Stimulated activated naive CD4-positive, alpha-beta T cell treated with Interleukin-2 at 50 U/mL for 16 hours (primary cell): ENCODE measurements around the gene KCND1.
"Not testable (repeated sequence)": the region's sequence is repeated elsewhere in the genome, so short reads cannot be mapped to it uniquely, and the experiment has no call there.

Source experiments
- DNase-seq: peaks from one replicate; lab custom pipeline; 2025; lab: John Stamatoyannopoulos, UW

KCND1 gene

DNA sequence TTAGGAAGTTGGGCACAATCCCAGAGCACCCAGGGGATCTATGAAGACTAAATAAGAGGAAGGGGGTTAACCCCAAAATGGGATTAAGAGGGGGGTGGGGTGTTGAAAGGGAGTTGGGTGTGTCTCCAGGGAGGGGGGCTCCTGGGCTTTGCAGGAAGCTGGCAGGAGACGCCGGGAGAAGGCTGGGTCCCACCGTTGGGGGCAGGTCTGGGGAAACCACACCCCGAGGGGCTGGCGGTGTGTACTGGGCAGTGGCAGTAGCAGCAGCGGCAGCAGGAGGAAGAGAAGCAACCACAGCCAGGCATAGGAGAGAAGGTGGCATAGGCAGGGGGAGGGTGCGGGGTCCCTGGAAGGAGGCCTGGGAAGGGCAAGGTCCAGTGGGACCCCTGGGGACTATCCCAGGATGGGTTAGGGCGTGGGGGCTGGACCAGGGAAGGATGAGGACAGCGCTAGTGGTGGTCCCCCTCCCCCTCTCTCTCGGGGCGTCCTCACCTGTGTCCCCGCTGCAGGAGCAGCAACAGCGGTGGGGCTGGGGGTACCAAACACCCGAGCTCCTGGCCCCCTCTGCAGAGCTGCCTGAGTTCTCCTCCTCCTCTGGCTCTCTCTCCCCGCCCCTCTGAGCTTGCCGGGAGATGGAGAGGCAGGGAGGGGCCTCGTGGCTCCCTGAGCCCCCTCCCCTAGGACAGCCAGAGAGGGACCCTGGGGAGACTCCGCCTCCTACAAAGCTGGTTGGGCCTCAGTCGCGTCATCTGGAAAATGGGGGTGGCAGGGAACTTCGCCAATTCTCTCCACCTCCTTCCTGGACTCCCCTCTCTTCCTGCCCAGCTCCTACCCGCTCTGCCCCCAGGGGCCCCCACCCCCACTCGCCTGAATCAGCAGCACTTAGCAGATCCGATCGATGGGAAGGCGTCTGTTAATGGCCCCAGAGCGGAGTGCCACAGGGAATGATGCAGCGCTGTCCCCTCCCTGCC lies at the start of gene KCND1:
TSS of gene KCND1 (minus strand) at position 596 of the 971 bp plus-strand sequence. CDS start 1,573 bp downstream, outside the sequence.
- DNase-seq: no peak

DNA sequence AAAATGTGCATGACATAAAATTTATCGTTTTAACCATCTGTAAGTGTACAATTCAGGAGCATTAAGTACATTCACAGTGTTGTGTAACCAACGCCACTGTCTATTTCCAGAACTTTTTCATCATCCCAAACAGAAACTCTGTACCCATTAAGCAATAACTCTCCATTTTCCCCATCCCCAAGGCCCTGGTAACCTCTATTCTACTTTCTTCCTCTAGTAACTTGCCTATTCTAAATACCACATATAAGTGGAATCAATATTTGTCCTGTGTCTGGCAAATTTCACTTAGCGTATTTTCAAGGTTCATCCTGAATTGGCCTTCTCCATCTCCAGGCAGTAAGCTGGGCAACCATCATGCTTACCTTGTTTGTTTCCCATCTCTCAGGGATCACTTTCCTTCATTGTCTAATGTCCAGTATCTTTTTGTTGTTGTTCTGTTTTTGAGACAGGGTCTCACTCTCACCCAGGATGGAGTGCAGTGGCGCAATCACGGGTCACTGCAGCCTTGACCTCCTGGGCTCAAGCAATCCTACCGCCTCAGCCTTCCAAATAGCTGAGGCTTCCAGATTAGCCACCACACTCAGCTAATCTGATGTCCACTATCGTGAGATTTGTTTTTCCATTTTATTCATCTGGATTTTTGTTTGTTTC lies 48.1 kb upstream of the KCND1 start:
- DNase-seq: no peak

DNA sequence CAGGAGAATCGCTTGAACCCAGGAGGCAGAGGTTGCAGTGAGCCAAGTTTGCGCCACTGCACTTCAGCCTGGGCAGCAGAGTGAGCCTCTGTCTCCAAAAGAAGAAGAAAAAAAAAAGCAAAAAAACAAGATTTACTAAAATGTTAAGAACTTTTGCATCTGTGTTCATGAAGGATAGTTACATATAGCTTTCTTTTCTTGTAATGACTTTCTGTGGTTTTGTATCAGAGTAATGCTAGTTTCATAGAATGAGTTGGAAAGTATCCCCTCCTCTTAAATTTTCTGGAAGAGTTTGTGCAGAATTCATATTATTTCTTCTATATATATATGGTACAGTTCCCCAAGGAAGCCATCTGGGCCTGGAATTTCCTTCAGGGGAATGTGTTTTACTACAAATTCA lies 47.4 kb upstream of the KCND1 start:
- DNase-seq: no peak

DNA sequence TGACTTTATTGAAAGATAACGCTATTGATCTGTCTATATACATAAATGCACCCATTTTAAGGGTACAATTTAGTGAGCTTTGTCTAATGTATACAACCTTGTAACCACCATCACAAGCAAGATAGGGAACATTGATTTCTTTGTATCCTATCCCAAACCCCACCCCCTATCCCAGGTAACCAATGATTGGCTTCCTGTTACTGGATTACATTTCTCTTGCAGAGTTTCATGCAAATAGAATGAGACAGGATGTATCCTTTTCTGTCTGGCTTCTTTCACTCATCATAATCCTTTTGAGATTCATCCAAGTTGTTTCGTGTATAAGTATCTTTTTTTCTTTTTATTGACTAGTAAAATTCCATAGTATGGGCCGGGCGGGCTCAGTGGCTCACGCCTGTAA lies 32.1 kb upstream of the KCND1 start:
- no peak for DNase-seq

DNA sequence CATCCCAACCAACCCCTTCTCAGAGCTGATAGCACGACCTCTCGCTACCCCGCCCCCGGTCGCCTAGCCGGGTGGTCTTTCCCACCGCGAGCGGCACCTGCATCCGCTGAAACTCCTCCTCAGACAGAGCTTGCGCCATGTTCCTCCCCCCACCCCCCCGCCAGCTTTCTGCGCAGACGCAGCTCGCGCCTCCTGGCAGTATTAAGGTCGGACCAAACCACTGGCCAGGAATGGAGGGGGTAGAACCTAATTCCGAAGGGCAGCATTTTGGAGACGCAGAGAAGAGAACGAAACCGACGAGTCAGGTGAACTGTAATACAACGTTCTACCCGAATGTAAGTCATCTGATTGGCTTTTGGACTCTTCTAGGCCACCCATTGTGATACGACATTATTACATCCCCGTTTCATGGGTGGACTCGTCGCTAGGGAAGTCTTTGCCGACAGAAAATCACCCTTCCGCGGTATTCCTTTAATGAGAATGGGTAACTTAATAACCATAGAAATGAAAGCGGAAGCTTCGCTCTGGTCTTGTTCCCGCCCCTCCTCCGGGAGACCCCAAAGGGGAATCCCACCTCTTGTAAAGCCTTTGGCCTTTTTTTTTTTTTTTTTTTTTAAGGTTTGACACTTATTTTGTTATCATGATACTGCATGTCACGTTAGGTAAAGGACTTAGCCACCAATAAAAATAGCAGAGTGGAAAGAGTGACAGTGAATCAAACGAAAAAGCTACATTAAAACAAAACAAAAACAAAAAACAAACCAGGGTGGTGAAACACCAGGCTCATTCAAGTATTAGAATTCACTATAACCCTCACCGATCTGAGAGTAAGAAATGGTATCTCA lies 30.7 kb upstream of the KCND1 start, which contains the start of gene GRIPAP1:
TSS of gene GRIPAP1 (minus strand) at position 174 of the 845 bp plus-strand sequence. CDS start at position 139, 35 bp downstream.
- peak; percentile 78 for DNase-seq

DNA sequence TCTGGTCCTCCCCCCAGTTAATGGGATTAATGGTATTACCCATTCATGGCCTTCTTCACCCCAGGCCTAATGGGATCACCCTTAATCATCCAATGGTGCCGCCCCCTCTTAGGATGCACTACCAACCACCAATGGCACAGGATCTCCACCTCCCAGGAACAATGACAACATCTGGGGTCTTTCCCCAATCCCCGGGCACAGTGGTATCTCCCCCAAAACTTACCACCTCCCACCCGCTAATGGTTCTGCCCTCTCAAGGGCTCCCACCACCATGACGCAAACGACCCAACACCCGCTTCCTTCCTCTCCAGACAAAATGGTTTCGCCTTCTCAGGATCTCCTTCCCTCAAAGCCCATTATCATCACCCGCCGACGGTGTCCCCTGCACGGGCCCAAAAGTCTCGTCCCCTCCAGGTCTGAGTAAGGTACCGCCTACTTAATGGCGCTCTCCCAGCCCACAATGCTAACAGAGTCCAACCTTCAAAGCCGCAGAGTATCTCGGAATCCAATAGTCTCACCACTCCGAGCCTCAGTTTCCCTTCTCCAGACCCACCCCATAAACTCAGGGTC lies 30.0 kb upstream of the KCND1 start:
- peak; percentile 40 for DNase-seq

DNA sequence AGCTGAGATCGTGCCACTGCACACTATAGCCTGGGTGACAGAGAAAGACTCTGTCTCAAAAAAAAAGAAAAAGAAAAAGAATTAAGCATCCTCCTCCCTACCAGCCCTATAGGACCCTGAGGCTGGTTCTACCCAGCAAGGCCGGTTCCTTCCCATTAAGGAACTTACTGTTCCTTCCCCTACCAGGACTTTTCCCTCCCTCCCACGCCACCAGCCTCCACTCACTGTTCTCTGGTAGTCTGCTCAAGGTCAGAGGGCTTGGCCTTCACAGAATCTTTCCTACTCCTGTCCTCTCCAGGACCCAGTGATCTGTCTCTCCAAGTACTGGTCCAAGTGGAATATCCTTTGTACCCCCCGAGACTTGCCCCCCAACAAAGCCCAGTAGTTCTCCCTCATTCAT lies 29.0 kb upstream of the KCND1 start:
- DNase-seq: no peak

DNA sequence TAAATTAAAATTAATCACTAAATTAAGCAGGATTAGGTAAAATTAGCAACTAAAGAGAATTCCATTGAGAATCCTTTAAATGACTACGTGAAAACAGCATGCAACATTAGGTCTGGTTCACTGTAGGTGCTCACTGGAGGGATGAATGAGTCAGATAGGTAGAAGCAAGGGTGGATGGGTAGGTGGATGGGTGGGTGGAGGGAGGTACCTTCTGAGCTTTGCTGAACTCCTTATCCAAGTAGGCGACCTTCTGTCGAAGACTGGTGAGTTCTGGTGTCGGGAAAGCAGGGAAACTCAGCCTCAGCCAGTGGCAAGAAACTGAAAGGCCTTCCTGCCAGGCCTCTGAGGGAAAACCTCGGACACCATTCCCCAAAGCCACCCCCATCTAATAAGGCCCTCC lies 27.4 kb upstream of the KCND1 start:
- peak; percentile 4 for DNase-seq

DNA sequence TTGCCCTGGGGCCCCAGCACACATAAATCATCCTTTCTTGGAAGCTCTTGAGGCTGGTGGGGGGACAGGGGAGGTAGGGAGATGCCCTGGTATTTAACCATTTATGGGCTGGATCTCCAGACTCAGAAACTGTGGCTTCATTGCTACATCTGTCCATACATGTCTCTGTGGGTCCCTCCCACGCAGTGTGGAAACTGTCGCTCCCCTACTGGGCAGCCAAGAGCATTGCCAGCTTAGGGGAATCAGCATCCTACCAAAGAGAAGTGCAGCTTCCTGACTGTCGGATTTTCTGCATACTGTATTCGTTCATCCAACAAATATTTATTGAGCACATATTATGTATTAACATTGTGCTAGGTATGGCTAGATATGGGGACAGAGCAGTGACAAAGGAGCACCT lies 26.7 kb upstream of the KCND1 start:
- no peak for DNase-seq

DNA sequence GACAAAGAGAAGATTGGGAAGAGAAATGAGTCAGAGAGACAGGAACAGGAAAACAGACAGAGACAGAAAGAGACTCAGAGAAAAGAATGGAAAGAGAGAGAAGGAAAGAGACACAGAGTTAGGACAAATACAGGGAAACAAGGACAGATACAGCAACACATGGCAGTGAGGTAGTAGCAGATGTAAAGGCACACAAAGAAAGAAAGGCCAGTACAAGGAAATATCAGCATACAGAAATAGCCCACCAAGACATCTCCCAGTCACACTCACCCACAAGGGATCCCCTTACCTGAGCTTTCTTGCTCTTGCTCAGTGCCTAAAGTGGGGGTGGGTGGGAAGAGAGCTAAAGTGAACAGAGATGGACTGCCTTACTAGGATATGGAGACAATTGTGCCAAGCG lies 26.2 kb upstream of the KCND1 start:
- DNase-seq: no peak

DNA sequence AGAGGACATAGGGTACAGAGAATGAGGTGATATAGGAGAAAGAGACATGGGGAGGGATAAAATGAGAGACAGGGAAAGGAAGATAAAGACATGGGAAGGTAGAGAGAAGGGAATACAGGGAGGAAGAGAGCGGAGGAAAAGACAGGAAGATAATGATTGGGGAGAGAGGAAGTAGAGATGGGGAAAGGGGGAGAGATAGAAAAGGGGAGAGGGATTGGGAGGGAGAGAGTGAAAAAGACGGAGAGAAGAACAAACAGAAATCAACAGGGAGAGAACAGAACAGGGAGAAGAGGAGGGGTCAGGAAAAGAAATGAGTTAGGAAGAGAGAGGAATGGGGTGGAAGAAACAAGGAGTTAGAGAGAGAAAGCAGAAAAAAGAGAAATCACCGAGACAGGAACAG lies 25.8 kb upstream of the KCND1 start:
- no peak for DNase-seq

DNA sequence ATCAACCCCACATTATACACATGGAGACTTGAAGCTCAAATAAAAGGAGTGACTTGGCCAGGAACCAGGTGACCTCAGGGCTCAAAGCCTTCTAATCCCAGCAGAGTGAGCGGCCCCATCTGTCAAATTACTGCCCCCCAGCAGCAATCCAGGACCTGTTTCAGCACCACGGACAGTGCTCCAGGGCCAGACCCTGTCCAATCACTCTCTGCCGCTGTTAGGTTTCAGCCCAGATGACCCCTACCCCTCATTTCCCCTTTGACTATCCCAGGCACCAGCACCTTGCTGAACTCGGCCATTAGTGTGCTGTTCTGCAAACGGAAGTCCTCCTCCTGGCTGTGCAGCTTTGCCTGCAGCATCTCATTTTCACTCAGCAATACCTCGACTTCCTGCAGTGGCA lies 25.3 kb upstream of the KCND1 start:
- DNase-seq: no peak

DNA sequence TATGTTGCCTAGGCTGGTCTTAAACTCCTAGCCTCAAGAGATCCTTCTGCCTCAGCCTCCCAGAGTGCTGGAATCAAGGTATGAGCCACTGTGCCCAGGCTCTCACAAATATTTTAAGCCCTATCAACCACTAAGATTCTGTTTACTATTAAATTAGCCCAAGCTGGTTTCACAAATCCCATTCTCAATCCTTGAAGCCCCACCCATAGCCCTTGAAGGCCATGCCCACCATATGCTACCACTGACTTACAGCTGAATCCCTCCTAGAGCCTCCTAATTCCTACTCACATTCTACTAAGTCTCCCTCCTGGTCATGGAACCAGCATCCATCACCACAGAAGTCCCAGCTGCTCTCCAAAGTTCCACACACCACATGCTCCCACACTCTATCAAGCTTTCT lies 20.7 kb upstream of the KCND1 start:
- DNase-seq: no peak

DNA sequence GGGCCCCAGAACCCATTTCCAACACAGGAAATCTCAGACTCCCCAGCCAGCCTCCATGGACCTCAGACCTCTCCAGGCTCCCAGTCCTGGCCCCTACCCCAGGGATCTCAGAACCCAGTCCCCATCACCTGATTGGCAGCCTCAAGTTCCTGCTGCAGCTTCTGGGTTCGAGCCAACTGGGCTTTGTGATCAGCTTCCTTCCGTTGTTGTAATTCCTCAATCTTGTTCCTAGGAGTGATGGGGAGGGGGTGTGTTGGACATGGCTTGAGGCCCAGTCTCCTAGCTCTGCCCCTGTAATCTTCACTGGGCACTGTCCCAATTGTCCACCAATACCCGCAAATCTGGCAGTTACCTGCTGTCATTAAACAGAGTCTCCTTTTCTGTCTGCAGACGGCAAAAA lies 17.8 kb upstream of the KCND1 start:
- DNase-seq: no peak

DNA sequence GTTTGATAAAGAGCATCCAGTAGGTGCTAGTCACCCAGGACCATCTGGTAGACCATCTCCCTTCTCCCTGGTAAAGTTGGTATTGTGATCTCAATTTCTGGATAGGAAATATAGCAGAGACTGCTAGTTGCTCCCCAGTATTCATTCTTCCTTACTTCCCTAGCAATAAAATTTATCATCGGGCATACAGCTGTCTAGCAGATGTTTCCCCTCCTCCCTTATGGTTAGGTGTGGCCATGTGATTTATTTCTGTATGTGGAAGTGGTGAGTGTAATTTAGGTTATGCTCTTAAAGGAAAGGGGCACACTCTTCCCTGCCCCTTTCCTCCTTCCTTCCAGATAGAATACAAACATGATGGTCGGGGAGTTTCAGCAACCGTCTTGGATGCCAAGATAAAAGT lies 12.3 kb upstream of the KCND1 start:
- DNase-seq: no peak

DNA sequence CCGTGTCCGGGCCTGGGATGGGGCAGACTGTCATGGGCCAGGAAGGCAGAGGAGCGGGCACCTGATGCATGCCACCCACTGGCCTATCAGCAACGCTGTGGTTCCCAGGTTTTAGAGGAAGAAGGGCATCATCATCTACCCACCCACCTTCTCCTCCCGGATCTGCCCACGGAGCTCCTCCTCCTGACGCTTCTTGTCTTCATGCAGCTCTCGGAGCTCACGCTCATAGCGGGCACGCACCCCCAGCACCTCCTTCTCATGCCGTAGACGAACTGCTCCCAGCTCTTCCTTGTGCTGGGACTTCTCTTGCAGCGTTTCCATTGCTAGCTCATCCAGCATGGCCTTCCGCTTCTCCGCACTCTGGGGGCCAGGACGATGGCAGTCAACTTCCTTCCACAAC lies 11.4 kb upstream of the KCND1 start:
- no peak for DNase-seq

DNA sequence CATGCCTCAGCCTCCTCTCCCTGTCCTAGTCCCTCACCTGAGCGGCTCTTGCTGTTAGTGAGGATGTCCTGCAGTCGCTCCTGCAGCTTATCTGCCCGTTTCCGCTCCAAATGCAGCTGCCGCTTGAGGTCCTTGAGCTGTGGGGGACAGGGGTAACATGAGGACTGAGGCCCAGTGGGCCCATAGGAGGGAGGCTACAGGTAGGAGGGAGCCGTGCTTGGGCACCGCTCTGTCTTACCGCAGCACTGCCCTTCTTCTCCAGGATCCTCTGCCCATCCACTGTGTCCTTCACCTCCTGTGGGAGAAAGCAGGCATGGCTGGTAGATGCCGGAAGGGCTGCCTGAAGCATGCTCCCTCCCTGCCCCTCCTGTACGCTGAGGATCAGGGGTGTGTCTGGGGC lies 9.5 kb upstream of the KCND1 start:
- DNase-seq: no peak

DNA sequence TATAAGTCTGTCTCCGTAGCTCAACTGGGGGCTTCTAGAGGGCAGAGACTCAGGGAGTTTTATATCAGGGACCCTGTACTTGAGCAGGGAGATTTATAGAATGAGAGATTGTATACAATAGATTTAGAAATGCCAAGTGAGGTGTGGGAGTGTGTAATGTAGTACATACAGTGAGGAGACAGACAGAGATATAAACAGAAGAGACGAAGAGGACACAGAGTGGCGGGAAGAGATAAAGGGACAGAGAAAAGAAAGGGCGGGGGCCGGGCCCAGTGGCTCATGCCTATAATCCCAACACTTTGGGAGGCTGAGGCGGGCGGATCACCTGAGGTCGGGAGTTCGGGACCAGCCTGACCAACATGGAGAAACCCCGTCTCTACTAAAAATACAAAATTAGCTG lies 8.7 kb upstream of the KCND1 start:
- DNase-seq: not testable (repeated sequence)

DNA sequence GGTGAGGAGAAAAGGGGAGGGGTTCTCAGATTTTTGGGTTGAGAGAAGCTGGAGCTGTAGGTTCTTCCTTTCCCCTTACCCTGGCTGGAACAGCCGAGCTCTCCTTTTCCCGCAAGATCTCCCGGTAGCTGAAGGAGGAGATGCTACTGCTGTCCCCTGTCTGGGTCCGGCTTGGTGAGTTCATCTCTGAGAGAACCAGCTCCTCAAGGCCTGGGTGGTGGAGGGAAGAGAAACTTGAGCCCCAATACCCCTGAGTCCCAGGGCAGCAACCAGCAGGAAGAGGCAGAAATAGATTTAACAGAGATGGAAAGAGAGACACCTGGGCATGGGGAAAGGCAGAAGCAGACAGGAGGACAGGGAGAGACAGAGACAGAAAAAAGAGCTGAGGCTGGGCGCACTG lies 6.6 kb upstream of the KCND1 start:
- DNase-seq: no peak

DNA sequence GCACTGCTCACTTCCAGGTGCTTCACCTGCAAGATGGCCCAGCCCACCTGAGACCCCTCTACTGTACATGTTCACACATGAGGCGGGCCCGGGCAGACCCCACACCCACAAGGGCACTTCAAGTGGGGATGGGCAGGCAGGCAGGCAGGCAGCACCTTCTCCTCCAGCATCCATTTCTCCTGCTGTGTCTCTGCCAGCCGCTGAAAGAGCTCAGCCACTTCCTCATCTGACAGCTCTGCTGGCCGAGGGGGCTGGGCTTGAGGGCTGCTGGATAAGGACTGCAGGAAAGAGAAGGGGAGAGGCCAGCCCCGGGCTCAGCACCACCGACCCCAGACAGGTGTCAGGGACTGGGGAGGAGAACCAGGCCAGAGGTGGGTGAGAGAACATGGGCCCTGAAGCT lies 4.4 kb upstream of the KCND1 start:
- no peak for DNase-seq

DNA sequence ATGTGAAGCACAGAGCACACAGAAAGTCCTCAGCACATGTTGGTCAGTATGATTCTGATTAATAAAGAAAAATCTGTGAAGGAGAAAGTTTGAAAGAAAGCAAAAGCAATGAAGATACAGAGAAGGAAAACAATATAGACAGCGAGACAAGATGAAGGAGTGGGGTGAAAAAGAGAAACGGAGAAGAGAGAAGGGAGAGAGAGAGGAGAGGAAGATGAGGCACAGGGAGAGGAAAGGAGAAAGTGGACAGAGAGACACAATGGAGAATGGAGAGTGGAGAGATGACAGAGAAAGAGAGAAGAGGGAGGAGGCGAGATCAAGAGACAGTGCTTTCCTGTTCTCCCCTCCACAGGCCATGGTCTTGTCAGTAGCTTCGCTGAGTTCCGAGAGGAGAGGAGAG lies 3.9 kb upstream of the KCND1 start:
- no peak for DNase-seq

DNA sequence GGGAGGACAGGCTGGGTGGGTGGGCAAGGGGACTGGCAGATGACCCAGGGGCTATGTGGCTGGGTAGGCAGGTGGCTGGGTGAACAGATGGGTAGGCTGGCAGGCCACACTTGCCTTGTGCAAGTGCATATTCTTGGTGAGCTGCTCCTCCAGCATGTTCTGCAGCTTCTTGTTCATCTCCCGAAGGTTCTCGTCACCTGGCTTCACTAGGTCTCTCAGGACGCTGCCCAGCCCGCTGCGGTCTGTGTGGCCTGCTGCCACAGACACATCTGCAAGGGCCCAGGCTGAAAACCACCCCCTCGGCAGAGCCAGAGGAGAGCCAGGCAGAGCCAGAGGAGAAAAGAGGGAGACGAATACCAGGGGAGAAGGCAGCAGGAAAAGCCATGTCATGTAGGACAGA lies 3.4 kb upstream of the KCND1 start:
- DNase-seq: no peak
